ENCODE measurements around the gene ITPK1.

GRCh38 chr14:92939699-92940098, 176.0 kb downstream of the ITPK1 start:
- no peak for TF ChIP-seq CTCF (conservative IDR thresholded peaks at IDR 0.05)
- no peak for TF ChIP-seq EZH2 (IDR thresholded peaks at IDR 0.05; ENCODE audit: low read depth)
